ENCODE measurements around the gene HMCES. TPM values are rescaled to one million over a fixed set of nuclear protein-coding genes. Genes with fewer than 3 reads are reported as not detected.

HMCES gene
- total RNA-seq, 4 donors from 2014 or later, result 18.2 to 36.7 (median 27.9) TPM

DNA sequence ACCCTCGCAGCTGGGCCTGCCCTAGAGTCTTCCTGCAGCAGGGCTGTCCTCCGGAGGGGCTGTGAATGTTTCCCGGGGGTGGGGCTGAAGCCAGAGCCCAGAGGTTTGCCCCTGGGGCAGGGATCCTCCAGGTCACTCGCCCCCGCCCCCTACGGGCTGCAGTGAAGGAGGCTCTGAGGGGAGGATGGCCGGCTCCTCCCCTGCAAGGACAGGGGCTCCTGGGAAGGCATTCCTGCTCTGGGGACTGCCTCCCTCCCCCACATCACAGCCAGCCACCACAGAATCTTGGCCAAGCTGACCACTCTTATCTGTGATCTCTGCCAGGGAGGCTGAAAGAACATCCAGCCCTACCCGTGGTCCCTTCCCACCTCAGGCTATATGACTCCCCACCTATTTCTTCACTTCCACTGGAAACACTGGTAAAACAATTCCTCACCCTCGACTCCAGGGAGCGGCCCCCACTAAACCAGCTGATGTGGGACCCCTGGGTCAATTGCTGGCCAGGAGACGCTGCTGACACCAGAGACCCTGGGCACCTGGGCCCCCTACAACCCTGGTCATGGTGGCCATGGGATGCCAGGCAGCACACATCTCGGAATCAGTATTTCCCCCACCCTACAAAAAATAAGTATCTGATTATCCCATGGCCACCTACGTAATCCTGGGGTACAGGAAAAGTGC, 66.0 kb downstream of the HMCES start:
- whole genome bisulfite sequencing, 2 donors, result 36 to 40% methylated on average over 12 to 13 of the region's 13 CpGs
- Histone ChIP-seq H3K4me3 (peak overlapping the region in 1 of 4 donors; percentile 19), H3K27ac (no peak overlapping the region), H3K36me3 (no peaks in the 10 kb centered on the region), H3K9me3 (no peaks in the 10 kb centered on the region), H3K27me3 (peaks cover 0 to 7% of the 10 kb centered on the region in 2 donors), H3K4me1 (peaks cover 0 to 30% (median 10%) of the 10 kb centered on the region in 4 donors)
- DNase-seq (ENCODE audit: low spot score in 2 of 2), result no peak
- no peak for TF ChIP-seq EP300 (IDR thresholded peaks at IDR 0.05)
- TF ChIP-seq, protein P1, sequence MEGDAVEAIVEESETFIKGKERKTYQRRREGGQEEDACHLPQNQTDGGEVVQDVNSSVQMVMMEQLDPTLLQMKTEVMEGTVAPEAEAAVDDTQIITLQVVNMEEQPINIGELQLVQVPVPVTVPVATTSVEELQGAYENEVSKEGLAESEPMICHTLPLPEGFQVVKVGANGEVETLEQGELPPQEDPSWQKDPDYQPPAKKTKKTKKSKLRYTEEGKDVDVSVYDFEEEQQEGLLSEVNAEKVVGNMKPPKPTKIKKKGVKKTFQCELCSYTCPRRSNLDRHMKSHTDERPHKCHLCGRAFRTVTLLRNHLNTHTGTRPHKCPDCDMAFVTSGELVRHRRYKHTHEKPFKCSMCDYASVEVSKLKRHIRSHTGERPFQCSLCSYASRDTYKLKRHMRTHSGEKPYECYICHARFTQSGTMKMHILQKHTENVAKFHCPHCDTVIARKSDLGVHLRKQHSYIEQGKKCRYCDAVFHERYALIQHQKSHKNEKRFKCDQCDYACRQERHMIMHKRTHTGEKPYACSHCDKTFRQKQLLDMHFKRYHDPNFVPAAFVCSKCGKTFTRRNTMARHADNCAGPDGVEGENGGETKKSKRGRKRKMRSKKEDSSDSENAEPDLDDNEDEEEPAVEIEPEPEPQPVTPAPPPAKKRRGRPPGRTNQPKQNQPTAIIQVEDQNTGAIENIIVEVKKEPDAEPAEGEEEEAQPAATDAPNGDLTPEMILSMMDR (IDR thresholded peaks at IDR 0.05), result no peak

DNA sequence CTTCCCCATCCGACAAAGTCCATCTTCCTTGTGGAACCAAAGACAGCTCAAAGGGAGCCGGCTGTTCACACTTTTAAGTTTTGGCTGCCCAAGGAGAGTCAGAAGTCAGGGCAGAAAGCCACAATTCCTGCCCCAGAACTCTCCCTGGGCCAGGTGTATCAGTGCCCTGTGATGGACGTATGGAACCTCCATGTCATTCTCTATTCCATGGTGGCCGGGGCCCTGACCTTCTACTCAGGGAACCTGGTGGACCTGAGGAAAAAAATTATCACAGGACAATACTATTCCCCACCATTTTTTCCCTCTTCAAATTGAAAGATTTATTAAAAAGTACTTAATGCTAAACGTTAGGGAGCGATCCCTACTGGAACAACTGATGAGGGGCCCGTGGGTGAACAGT, 66.6 kb downstream of the HMCES start:
- no peak overlapping the region for H3K27ac ChIP-seq
- H3K4me3 ChIP-seq, result no peak overlapping the region
- WGBS, 2 donors, result 85 to 88% methylated on average over 7 of the region's 7 CpGs
- peaks cover 0 to 30% (median 10%) of the 10 kb centered on the region in 4 donors for H3K4me1 ChIP-seq
- no peaks in the 10 kb centered on the region for H3K9me3 ChIP-seq
- H3K36me3 ChIP-seq, result no peaks in the 10 kb centered on the region
- DNase-seq (ENCODE audit: low spot score in 2 of 2), result no peak
- TF ChIP-seq POLR2A (IDR thresholded peaks at IDR 0.05), result no peak
- TF ChIP-seq, protein P1 (IDR thresholded peaks at IDR 0.05), result no peak
- no peak for TF ChIP-seq EP300 (IDR thresholded peaks at IDR 0.05)
- peaks cover 0 to 7% of the 10 kb centered on the region in 2 donors for H3K27me3 ChIP-seq

DNA sequence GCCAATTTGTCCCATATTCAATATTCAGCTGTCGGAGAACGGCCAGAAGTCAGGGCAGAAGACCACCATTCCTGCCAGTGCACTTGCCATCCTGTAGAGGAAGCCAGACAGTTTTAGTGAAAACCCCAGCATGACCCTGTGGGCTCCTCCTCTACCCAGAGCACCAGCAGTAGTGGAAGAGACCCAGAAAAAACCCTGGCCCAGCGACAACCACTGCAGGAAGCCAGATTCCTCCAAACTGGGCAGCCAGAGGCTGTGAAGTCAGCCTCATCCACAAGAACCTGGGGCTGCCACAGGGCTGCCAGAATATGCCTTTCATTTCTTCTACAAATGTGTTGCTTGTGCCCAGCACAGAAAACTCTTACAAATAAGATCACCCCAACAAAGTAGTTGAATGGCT, 67.3 kb downstream of the HMCES start:
- no peak for DNase-seq (ENCODE audit: low spot score in 2 of 2)
- no peaks in the 10 kb centered on the region for H3K9me3 ChIP-seq
- TF ChIP-seq POLR2A (IDR thresholded peaks at IDR 0.05) (no peak), EP300 (IDR thresholded peaks at IDR 0.05) (no peak)
- TF ChIP-seq, protein P1 (IDR thresholded peaks at IDR 0.05), result no peak
- 65 to 72% methylated on average over 3 of the region's 3 CpGs for WGBS, 2 donors
- no peak overlapping the region for H3K4me3 ChIP-seq
- peaks cover 0 to 7% of the 10 kb centered on the region in 2 donors for H3K27me3 ChIP-seq
- H3K36me3 ChIP-seq, result no peaks in the 10 kb centered on the region
- H3K4me1 ChIP-seq, result peaks cover 0 to 30% (median 10%) of the 10 kb centered on the region in 4 donors
- no peak overlapping the region for H3K27ac ChIP-seq

DNA sequence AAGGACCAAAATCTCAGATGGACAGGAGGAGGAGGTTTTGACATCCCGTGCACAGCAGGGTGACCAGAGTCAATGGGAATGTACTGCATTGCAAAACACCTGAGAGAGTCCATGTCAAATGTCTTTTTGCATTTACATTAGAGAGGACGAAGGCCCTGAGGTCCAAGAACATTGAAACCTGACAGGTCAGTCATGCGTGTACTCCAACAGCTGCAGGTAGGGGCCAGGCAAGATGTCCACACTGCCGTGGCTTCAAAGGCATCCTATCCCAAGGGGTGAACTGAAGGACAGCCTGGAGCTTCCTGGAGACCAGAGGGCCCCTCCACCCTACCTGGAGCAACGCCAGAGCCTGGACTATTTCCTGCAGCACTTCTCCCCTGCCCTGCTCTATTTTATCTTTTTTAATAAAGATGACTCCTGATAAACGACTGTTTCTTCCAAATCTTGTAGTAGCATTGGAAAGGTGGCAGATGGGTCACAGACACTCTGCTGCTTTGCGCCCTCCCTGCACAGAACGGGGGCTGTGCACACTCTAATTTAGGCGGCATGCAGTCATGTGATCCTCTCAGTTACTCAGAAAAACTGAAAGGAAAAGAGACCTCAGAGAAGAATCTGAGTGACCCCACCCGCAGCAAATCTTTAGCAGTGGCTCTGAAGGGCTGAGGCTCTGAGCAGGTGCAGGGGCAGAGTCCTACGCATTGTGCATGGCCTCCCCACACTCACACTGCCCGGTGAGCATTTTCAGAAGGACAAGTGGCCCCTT, 68.2 kb downstream of the HMCES start:
- DNase-seq (ENCODE audit: low spot score in 2 of 2), result no peak
- Histone ChIP-seq H3K4me1 (peaks cover 0 to 30% (median 10%) of the 10 kb centered on the region in 4 donors), H3K36me3 (no peaks in the 10 kb centered on the region), H3K27me3 (peaks cover 0 to 7% of the 10 kb centered on the region in 2 donors), H3K4me3 (no peak overlapping the region), H3K9me3 (no peaks in the 10 kb centered on the region), H3K27ac (no peak overlapping the region)
- 41 to 51% methylated on average over 12 of the region's 12 CpGs for WGBS, 2 donors
- no peak for TF ChIP-seq POLR2A (IDR thresholded peaks at IDR 0.05)
- TF ChIP-seq EP300 (IDR thresholded peaks at IDR 0.05), result no peak
- TF ChIP-seq, protein P1 (IDR thresholded peaks at IDR 0.05), result no peak

DNA sequence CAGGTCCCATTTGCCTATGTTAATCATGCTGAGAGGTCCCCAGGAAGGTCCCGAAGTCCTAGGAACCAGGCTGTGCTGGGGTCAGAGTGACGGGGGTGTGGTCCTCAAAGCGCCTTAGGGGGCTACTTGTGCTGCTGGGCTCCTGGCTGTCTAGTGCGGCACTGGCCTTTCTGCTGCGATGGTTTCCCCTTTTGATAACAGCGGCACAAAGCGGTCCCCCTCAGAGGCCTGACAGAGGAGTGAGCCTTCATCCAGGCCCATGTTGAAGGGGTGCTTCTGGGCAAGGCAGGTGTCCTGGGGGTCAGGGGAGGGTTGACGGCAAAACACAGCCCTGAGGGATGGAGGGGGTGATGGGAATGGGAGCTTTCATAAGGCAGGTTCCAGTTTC, 68.8 kb downstream of the HMCES start:
- DNase-seq (ENCODE audit: low spot score in 2 of 2), result no peak
- TF ChIP-seq, protein P1 (IDR thresholded peaks at IDR 0.05), result no peak
- no peak for TF ChIP-seq POLR2A (IDR thresholded peaks at IDR 0.05)
- no peaks in the 10 kb centered on the region for H3K36me3 ChIP-seq
- 68 to 83% methylated on average over 6 to 8 of the region's 8 CpGs for WGBS, 2 donors
- peaks cover 0 to 30% (median 10%) of the 10 kb centered on the region in 4 donors for H3K4me1 ChIP-seq
- peaks cover 0 to 7% of the 10 kb centered on the region in 2 donors for H3K27me3 ChIP-seq
- H3K4me3 ChIP-seq, result no peak overlapping the region
- H3K27ac ChIP-seq, result no peak overlapping the region
- H3K9me3 ChIP-seq, result no peaks in the 10 kb centered on the region

Data from tibial nerve (tissue), 4 donors.